HG03025 (cell line): ENCODE data around the gene ST6GALNAC3.

Source experiments
- ATAC-seq: cut with Tn5 transposase; IDR thresholded peaks from one replicate; pipeline ENCODE4 v1.9.1; 2021; ENCODE audit warnings: mild to moderate bottlenecking, moderate library complexity; ENCODE audit not compliant: unreplicated experiment, low FRiP score

The ST6GALNAC3 gene

DNA sequence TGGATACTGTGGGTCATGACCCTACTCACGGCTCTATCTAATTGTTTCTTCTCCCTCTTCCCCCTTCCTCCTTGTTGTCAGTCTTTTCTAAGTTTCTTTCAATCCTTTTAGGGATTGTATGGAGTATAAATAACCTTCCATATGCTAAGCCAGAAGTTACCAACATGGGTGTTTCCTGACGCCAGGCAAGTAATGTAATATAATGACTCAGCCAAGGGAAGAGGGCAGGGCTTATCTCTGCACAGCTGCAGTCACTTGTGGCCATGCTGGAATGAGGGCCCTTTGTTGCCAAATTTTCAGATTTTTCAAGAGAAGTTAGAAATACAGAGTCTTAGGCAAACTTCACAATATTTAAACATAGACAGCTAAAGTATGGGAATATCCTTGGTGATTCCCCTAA, 194.6 kb downstream of the ST6GALNAC3 start:
- no peak for ATAC-seq

GRCh38 chr1:76274302-76274701, 199.8 kb downstream of the ST6GALNAC3 start:
- ATAC-seq = no peak

DNA sequence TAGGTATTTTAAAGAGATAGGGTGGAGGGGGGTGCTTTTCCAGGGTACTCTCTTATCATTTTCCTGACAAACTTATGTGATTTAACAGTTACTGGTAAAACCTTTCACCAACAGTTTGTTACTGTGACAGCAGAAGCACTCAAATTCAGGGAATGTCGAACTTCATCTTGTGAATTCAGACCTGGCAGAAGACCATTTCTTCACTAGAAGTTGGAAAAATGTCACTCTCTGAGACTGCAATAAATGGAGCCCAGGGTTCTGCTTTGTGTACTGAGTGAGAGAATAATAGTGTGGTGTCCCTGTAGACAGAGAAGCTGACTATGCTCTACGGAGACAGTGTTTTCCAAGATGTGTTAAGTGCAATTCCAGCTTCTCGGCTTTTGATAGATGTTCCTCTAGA, 200.2 kb downstream of the ST6GALNAC3 start:
- ATAC-seq = no peak

GRCh38 chr1:76278711-76279100, 204.2 kb downstream of the ST6GALNAC3 start:
- ATAC-seq = no peak

- no peak for ATAC-seq
Measured at GRCh38 chr1:76279101-76279748, 204.7 kb downstream of the ST6GALNAC3 start.

DNA sequence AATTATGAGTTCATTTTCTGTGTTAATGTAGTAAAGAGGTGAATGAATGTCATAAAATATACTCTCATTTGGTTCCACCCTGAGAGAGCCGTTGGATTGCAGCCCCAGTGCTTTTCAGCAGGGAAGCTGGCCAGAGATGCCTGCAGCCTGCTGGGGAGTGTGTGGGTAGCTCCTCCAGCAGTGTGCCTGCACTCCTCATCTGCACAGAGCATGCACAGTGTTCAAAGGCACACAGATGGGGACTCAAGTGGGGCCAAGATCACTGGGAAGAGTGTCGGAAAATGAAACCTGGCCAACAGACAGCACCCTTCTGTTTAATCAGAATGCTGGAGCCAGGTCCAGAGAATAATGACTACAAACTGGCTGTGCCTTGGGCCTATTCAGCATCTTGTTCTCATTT, 206.8 kb downstream of the ST6GALNAC3 start:
- ATAC-seq = no peak

- ATAC-seq = no peak
Measured at GRCh38 chr1:76284842-76285241, 210.3 kb downstream of the ST6GALNAC3 start.

GRCh38 chr1:76285578-76286135, 211.1 kb downstream of the ST6GALNAC3 start:
- ATAC-seq = no peak

DNA sequence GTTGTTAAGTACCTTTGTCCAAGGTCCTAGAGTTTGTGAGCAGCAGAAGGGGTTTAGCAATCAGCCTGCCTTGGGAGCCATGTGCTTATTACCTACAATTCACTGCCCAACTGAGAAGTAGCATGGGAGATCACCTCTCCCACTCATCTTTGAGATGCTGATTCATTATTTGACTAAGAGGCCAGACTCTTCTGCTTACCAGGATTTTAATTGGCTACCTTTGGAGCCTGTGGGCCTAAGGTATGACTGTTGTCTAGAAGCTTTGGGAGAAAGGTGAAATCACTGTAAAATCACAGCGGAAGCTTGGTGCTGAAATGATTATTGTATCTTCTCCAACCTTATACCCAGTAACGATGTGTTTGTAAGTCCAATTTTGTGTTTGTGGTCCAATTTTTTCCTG, 213.4 kb downstream of the ST6GALNAC3 start:
- no peak for ATAC-seq

- ATAC-seq = no peak
Measured at GRCh38 chr1:76288758-76289483, 214.4 kb downstream of the ST6GALNAC3 start.

DNA sequence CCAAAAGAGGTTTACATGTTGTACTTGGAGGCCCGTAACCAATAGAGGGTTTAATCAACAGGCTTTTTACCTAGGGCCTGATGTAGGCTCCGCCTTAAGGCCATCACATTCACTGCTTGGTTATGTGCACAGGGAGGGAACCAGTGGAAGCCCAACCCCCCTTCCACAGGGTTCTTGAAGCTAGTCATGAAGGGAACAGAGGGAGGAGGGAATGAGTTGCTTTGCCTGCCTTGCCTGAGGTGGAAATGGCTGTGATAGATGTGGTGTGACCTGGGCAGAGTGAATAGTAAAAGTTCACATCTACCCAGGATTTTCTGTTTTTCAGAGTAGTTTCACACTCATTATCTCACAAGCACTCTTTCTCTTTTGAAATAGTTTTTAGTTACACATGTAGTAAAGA, 215.1 kb downstream of the ST6GALNAC3 start:
- ATAC-seq = no peak

DNA sequence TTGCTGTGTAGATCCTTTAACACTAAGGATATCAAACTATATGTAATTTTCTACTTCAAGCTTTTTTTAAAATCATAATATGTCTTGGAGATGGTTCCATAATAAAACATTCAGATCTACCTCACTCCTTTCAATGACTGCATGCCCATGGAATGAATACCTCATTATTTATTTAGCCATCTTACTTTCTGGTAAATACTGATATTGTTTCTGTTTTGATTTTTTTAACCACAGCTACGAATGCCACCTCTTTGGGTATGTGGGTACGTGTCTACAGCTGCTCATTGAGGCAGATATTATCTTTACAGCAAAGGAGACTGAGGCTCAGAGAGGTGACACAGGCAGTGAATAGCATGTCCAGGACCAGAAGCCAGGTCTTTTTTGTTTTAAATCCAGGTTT, 215.7 kb downstream of the ST6GALNAC3 start:
- no peak for ATAC-seq

DNA sequence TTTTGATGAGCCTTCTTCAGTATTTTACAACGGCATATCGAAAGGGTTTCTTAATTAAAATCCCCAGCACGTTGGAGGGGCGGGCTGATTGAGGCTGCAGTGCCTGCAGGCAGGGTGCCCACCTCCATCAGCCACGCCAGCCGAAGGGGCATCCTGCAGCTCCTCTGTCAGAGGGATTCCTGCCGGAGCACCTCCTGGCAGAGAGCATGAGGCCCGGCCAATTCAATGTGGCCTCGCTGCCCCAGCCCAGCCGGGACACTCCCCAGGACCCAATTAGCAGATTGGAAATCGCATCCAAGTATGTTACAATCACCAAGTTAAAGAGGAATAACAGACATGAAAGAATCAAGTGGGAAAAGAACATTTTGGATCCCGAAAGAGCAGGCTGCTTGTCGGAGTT, 216.6 kb downstream of the ST6GALNAC3 start:
- no peak for ATAC-seq

- ATAC-seq = no peak
Measured at GRCh38 chr1:76291737-76292136, 217.2 kb downstream of the ST6GALNAC3 start.

DNA sequence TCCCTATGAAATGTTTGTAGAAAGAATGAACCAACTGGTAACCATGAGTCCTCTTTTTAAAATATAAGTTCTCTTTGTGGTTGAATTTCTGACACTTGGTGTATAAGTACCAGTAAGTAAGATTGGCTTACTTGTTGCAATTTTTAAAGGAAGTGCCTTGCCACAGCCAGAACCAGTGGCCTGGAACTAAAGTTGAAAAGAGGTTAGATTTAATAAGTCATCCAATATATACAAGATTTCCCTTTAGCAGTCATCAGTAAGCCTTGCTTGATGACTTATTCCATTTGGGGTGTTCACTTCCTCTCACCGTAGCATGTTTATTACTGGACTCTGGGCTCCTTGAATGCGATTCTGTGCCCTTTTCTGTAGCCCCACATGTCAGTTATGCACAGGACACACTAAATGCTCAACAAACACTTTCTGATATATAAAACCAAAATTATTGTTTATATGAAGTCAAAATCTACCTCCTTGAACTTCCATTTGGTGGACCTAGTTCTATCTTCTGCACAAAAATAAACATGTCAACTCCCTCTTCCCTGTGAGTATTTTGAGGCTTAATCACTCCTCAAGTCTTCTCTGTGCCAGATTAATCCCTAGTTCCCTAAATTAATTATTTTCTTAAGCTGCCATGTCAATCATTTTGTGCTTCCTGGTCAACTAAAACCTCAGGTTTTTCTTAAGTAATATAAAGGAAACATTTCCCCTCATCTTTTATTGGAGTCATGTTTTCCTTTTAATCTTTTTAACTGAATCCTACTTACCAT, 218.1 kb downstream of the ST6GALNAC3 start:
- no peak for ATAC-seq

DNA sequence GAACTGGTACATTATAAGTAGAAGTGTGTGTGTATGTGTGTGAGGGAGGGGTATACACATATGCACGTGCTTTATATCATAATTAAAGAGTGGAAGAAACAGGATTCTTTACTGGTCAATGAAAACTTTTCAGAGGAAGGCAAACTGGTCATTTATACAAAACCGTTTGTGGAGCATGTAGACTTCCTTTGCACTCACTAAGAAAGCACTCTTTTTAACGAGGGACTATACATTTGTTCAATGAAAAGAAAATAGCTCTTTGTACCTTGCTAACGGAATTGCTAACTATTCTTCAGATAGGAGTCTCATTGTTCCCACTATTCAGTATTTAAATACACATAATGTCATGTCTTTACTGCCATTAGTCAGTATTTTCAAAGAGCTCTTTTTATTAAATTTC, 219.3 kb downstream of the ST6GALNAC3 start:
- ATAC-seq = no peak

GRCh38 chr1:76294482-76295194, 220.1 kb downstream of the ST6GALNAC3 start:
- peak; percentile 85 for ATAC-seq

GRCh38 chr1:76298399-76298798, 223.9 kb downstream of the ST6GALNAC3 start:
- no peak for ATAC-seq

DNA sequence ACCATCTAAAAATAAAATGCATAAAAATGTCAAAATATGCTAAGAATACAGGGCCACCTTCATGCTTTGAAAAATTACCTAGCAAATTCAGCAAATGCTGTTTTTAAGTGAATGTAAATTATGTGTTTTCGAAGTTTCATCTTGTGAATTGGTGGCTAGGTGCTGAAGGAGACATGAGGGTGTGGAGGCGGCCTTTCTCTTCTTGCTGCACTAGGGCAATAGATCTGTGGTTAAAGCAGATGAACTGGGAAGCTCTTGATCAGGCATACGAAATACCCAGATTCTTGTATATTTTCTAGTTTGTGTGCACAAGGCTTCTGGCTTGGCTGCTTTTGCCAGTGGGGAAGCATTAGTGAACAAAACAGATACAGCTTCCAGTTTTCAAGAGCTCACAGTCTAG, 224.5 kb downstream of the ST6GALNAC3 start:
- ATAC-seq = no peak

DNA sequence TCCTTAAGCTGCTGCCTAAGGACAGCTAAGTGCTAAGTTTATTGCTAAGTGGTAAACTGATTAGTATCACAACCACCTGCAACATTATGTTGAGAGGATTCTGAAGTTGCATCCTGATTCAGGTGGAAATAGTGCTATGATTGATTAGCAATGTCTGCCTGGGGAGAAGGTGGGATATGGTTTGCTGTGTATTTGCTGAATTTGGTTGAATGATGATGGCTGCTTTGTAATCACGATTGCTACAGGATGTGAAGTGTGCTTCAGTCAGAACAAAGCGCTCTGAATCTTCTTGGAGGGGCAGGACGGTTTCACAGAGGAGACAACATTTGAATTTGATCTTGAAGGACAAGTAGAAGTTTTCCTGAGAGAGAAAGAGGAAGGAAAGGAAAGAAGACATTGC, 226.0 kb downstream of the ST6GALNAC3 start:
- ATAC-seq = no peak
